HG02943 (cell line): ENCODE data around the gene C1D.
"Not testable (repeated sequence)": the region's sequence is repeated elsewhere in the genome, so short reads cannot be mapped to it uniquely, and the experiment has no call there.

Source experiments
- ATAC-seq: cut with Tn5 transposase; IDR thresholded peaks from one replicate; pipeline ENCODE4 v1.9.1; 2021; ENCODE audit warnings: mild to moderate bottlenecking, low read depth, moderate library complexity; ENCODE audit not compliant: unreplicated experiment

C1D gene

GRCh38 chr2:68062680-68063387 is at the start of gene C1D:
C1D (minus strand) TSS chr2:68063004; CDS start chr2:68047310, 15,694 bp downstream.
- ATAC-seq = peak; percentile 95

- ATAC-seq = no peak
Measured at GRCh38 chr2:68110102-68110501, 47.3 kb upstream of the C1D start.

GRCh38 chr2:68108120-68108519 is 45.3 kb upstream of the C1D start:
- no peak for ATAC-seq

- ATAC-seq = no peak
Measured at GRCh38 chr2:68107475-68107874, 44.7 kb upstream of the C1D start.

- ATAC-seq = no peak
Measured at GRCh38 chr2:68104111-68104835, 41.5 kb upstream of the C1D start.

- no peak for ATAC-seq
Measured at GRCh38 chr2:68103709-68104055, 40.9 kb upstream of the C1D start.

- ATAC-seq = no peak
Measured at GRCh38 chr2:68103030-68103708, 40.4 kb upstream of the C1D start.

GRCh38 chr2:68100189-68100588 is 37.4 kb upstream of the C1D start:
- no peak for ATAC-seq

GRCh38 chr2:68099260-68099659 is 36.5 kb upstream of the C1D start:
- no peak for ATAC-seq

GRCh38 chr2:68098291-68098797 is 35.5 kb upstream of the C1D start:
- no peak for ATAC-seq

- ATAC-seq = no peak
Measured at GRCh38 chr2:68094111-68094510, 31.3 kb upstream of the C1D start.

GRCh38 chr2:68093634-68094033 is 30.8 kb upstream of the C1D start:
- ATAC-seq = no peak

- ATAC-seq = no peak
Measured at GRCh38 chr2:68091439-68092034, 28.7 kb upstream of the C1D start.

- no peak for ATAC-seq
Measured at GRCh38 chr2:68089961-68090360, 27.2 kb upstream of the C1D start.

- ATAC-seq = no peak
Measured at GRCh38 chr2:68088940-68089339, 26.1 kb upstream of the C1D start.

- ATAC-seq = no peak
Measured at GRCh38 chr2:68086166-68086565, 23.4 kb upstream of the C1D start.

GRCh38 chr2:68083346-68083745 is 20.5 kb upstream of the C1D start:
- ATAC-seq = no peak

GRCh38 chr2:68074050-68074449 is 11.2 kb upstream of the C1D start:
- ATAC-seq = no peak

GRCh38 chr2:68063797-68064646 is 1.2 kb upstream of the C1D start:
- not testable (repeated sequence) for ATAC-seq

GRCh38 chr2:68060652-68061051 is 2.2 kb downstream of the C1D start:
- ATAC-seq = no peak
